ENCODE results near the gene TRIM59.
A peak's percentile ranks its signal among the peaks of the same experiment; 100 is the strongest.

Gene TRIM59

DNA sequence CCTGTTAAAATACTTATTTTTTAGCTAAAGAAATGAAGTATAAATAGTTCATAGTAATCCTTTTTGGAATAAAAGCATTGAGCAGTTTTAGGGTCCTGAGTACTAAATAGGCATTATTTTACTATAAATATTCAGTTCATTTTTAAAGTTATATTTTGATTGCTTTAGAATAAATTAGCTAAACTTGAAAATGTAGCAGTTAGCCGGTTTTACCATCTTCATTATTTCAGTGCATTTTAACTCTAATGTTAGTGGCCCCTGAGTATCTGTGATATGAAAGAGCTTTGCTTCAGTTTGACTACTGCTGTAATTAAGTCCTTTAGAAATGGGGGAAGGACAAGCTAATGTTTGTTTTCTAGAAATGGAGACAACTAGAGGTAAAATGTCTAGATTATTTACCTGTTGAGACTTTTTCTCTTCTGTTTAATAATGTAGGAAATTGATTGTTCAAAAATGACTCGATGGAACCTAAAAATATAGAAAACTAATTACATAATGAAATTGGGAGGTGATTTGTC is 46.5 kb downstream of the TRIM59 start:
- no peak overlapping the region for H3K27ac ChIP-seq (ENCODE audit: low read depth, low read length)
- H3K9me3 ChIP-seq (ENCODE audit: control insufficient read depth, insufficient read depth, low read depth, low read length): no peaks in the 10 kb centered on the region
- H3K36me3 ChIP-seq (ENCODE audit: control insufficient read depth, insufficient read depth, low read length): peaks cover 56% of the 10 kb centered on the region
- no peak overlapping the region for H3K9ac ChIP-seq (ENCODE audit: low read length)
- H3K4me3 ChIP-seq (ENCODE audit: low read depth, low read length): peak overlapping the region; percentile 91
- H3K27me3 ChIP-seq (ENCODE audit: control insufficient read depth, insufficient read depth, low read length): no peaks in the 10 kb centered on the region
- peaks cover 8% of the 10 kb centered on the region; the same call in 1 of the 2 replicates for H3K4me1 ChIP-seq (ENCODE audit: control insufficient read depth, insufficient read depth, low read length)

DNA sequence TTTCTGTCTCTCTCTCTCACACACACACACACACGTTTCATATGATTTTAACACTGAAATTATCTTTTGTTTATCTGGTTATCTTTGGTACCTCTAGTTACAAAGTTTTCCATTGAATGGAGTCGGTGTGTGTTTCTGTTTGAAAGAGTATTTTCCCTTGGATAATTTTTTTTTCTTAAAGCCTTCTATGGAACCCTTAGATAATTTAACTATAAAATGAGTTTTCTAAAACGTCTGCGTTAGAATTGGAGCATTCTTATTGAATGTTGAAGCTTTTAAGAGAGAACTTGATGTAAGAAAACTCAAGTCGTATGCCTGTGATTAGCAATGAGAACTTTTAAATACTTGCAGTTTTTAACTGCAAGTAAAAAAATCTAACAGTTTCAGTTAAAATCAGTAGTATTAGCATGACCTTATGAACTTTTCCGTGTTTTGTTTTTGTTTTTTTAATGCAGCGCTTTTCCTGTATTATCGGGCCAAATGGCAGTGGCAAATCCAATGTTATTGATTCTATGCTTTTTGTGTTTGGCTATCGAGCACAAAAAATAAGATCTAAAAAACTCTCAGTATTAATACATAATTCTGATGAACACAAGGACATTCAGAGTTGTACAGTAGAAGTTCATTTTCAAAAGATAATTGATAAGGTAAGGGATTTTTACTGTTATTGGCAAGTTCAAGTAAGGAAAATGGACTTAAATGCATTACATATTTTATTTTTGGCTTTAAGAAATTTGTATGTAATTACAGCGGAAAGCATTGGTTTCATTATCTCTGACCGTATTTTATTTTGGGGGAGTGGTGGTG is 47.2 kb downstream of the TRIM59 start:
- Histone ChIP-seq H3K27me3 (ENCODE audit: control insufficient read depth, insufficient read depth, low read length) (no peaks in the 10 kb centered on the region), H3K4me1 (ENCODE audit: control insufficient read depth, insufficient read depth, low read length) (peaks cover 8% of the 10 kb centered on the region; the same call in 1 of the 2 replicates), H3K36me3 (ENCODE audit: control insufficient read depth, insufficient read depth, low read length) (peaks cover 50% of the 10 kb centered on the region), H3K27ac (ENCODE audit: low read depth, low read length) (no peak overlapping the region), H3K9me3 (ENCODE audit: control insufficient read depth, insufficient read depth, low read depth, low read length) (no peaks in the 10 kb centered on the region), H3K4me3 (ENCODE audit: low read depth, low read length) (peak overlapping the region; percentile 91), H3K9ac (ENCODE audit: low read length) (peak overlapping the region; percentile 13)

DNA sequence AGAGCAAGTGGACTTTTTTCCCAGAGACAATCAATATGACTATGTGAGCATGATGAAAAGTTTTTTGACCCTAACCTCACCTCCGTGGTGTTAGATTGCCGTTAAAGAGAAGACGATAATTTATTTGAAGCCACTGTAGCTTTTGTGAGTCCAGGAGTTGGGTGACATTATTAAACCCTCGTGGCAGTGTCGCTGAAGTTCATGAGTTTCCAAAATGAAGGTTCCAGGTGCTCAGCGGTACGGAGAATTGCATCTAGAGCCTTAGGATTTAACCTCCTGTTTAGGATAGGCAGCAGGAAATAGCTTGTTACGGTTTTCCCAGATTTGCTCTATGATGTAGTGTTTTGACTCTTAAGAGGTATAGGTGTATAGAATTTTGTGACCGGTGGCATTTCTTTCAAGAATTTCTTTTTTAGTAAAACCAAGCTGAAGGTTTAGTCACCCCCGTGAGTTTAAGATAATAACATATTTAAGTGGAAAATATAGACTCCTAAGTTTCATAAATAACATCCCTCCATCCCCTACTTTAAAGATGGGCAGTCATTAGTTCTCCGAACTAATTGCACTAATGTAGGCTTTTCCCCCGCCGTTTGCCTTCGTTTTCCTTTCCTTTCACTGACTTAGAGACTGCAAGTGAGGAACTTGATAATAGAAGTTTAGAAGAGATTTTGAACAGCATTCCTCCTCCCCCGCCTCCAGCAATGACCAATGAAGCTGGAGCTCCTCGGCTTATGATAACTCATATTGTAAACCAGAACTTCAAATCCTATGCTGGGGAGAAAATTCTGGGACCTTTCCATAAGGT is 48.1 kb downstream of the TRIM59 start:
- H3K27ac ChIP-seq (ENCODE audit: low read depth, low read length): no peak overlapping the region
- peak overlapping the region; percentile 98 for H3K9ac ChIP-seq (ENCODE audit: low read length)
- peaks cover 41% of the 10 kb centered on the region for H3K36me3 ChIP-seq (ENCODE audit: control insufficient read depth, insufficient read depth, low read length)
- H3K9me3 ChIP-seq (ENCODE audit: control insufficient read depth, insufficient read depth, low read depth, low read length): no peaks in the 10 kb centered on the region
- H3K4me1 ChIP-seq (ENCODE audit: control insufficient read depth, insufficient read depth, low read length): peaks cover 8% of the 10 kb centered on the region; the same call in 1 of the 2 replicates
- peak overlapping the region; percentile 91 for H3K4me3 ChIP-seq (ENCODE audit: low read depth, low read length)
- no peaks in the 10 kb centered on the region for H3K27me3 ChIP-seq (ENCODE audit: control insufficient read depth, insufficient read depth, low read length)

DNA sequence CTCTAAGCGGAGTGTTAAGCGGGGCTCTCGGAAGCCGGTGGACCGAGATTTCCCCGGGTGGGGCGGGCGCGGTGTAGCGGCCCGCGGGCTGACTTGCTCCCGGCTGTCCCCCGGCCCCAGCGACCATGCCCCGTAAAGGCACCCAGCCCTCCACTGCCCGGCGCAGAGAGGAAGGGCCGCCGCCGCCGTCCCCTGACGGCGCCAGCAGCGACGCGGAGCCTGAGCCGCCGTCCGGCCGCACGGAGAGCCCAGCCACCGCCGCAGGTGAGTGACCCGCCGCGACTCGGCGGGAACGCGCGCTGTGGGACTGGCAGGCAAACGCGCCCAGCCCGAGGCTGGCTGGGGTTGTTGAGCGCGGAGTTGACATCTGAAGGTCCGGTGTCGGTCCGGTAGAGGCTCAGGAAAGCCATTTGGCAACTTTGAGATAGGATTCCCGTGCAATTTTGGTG is 48.9 kb downstream of the TRIM59 start:
- Histone ChIP-seq H3K4me3 (ENCODE audit: low read depth, low read length) (peak overlapping the region; percentile 91), H3K27me3 (ENCODE audit: control insufficient read depth, insufficient read depth, low read length) (no peaks in the 10 kb centered on the region), H3K36me3 (ENCODE audit: control insufficient read depth, insufficient read depth, low read length) (peaks cover 33% of the 10 kb centered on the region), H3K9ac (ENCODE audit: low read length) (peak overlapping the region; percentile 98), H3K4me1 (ENCODE audit: control insufficient read depth, insufficient read depth, low read length) (peaks cover 8% of the 10 kb centered on the region; the same call in 1 of the 2 replicates), H3K27ac (ENCODE audit: low read depth, low read length) (peak overlapping the region; percentile 44; the same call in 1 of the 2 replicates), H3K9me3 (ENCODE audit: control insufficient read depth, insufficient read depth, low read depth, low read length) (no peaks in the 10 kb centered on the region)

DNA sequence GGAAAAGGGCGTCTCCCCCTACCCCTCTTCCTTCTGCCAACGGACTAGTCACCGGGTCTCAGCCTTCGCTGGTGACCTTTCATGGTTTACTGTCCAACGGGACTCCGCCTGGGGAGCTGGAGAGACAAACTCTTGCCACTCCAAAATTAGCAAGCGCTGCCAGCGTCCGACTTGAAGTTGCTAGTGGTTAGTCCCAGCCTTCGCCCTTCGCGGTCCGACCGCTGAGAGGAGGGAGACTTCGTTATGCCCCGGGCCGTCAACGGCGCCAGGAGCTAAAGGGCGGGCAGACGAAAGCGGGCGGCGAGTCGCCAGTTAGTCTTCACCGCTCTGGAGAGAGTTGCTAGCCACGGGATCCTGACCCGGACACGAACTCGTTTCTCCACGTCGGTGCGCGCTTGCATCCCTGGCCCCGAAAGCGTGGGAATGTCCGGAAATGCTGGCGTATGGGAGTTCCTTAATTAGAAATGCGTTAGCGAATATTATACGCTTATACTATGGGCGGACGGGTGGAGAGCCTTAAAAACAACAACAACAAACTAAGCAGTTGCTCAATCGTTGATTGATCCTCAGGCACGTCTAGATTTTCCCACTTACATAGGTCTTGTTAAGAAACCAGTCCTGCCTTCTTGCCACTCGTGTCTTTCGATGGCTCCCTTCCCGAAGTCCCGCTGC is 49.4 kb downstream of the TRIM59 start:
- H3K4me1 ChIP-seq (ENCODE audit: control insufficient read depth, insufficient read depth, low read length): peaks cover 8% of the 10 kb centered on the region; the same call in 1 of the 2 replicates
- H3K27me3 ChIP-seq (ENCODE audit: control insufficient read depth, insufficient read depth, low read length): no peaks in the 10 kb centered on the region
- no peaks in the 10 kb centered on the region for H3K9me3 ChIP-seq (ENCODE audit: control insufficient read depth, insufficient read depth, low read depth, low read length)
- peak overlapping the region; percentile 67 for H3K27ac ChIP-seq (ENCODE audit: low read depth, low read length)
- H3K4me3 ChIP-seq (ENCODE audit: low read depth, low read length): peak overlapping the region; percentile 91
- peak overlapping the region; percentile 98 for H3K9ac ChIP-seq (ENCODE audit: low read length)
- H3K36me3 ChIP-seq (ENCODE audit: control insufficient read depth, insufficient read depth, low read length): peaks cover 28% of the 10 kb centered on the region

DNA sequence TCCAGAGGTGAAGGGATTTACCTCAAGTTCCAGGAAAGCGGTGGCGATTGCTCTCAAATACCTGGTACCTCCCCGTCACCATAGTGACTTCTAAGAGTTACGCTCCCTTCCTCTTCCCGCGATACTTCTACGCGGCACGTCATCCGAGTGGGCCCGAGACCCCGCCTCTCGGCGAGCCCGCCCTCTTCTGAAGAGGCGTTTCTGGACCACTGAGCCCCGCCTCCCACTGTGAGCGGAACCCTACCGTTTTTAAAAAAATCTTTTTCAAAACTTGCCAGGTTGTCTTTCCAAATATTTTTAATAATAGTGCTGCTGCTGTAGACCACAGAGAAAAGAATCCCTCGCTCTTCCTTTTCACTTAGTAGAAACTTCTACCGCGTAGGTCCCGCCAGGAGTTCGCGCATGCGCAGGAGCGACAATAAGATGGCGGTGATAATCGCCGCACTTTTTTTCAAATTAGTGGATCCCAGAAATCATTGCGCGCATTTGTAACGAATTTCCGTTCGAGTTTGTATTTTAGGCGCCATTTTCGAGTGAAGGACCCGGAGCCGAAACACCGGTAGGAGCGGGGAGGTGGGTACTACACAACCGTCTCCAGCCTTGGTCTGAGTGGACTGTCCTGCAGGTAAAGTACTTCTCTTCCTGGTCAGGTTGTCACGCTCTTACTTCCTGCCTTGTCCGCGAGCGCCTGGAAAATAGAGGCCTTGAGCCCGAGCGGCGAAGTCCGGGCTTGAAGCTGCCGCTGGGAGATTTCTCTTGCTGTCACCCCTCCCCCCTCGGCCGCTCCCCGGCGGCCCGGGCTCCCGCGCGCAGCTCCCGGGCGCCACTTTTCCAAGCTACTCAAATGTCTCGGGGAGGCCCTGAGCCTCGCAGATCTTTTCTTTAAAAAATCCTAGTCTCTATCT is 50.2 kb downstream of the TRIM59 start, which contains the start of the genes IFT80 and SMC4:
Gene IFT80 (minus strand): TSS at position 101 of the 905 bp plus-strand sequence. CDS start 14,625 bp downstream, outside the sequence.
Gene SMC4 (plus strand): TSS at position 526 of the 905 bp plus-strand sequence. CDS start 1,177 bp downstream, outside the sequence.
- H3K4me3 ChIP-seq (ENCODE audit: low read depth, low read length): peak within 1 kb of the TSS; percentile 91
- H3K9ac ChIP-seq (ENCODE audit: low read length): peak within 1 kb of the TSS; percentile 98
- H3K27ac ChIP-seq (ENCODE audit: low read depth, low read length): peak within 1 kb of the TSS; percentile 67
- peaks cover 20% of the 10 kb centered on the region for H3K36me3 ChIP-seq (ENCODE audit: control insufficient read depth, insufficient read depth, low read length)
- H3K9me3 ChIP-seq (ENCODE audit: control insufficient read depth, insufficient read depth, low read depth, low read length): no peaks in the 10 kb centered on the region
- H3K4me1 ChIP-seq (ENCODE audit: control insufficient read depth, insufficient read depth, low read length): peaks cover 8% of the 10 kb centered on the region; the same call in 1 of the 2 replicates
- H3K27me3 ChIP-seq (ENCODE audit: control insufficient read depth, insufficient read depth, low read length): no peaks in the 10 kb centered on the region

DNA sequence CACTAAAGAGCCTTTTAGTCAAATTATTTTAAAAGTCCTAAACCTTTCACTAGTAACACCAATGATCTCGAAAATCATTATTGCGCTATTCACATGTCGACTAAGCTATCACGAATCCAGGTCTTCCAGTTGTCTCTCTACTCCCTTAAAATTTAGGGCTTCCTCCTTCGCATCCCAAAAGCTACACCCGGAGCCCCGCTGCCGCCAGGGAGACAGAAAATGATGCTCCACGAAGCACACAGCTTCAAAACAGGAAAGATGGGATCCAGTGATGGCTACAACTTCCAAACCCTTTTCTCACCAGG is 50.8 kb downstream of the TRIM59 start:
- peaks cover 16% of the 10 kb centered on the region; the same call in 1 of the 2 replicates for H3K36me3 ChIP-seq (ENCODE audit: control insufficient read depth, insufficient read depth, low read length)
- H3K4me3 ChIP-seq (ENCODE audit: low read depth, low read length): peak overlapping the region; percentile 91
- H3K9me3 ChIP-seq (ENCODE audit: control insufficient read depth, insufficient read depth, low read depth, low read length): no peaks in the 10 kb centered on the region
- H3K27ac ChIP-seq (ENCODE audit: low read depth, low read length): peak overlapping the region; percentile 67
- no peaks in the 10 kb centered on the region for H3K27me3 ChIP-seq (ENCODE audit: control insufficient read depth, insufficient read depth, low read length)
- peaks cover 8% of the 10 kb centered on the region; the same call in 1 of the 2 replicates for H3K4me1 ChIP-seq (ENCODE audit: control insufficient read depth, insufficient read depth, low read length)
- peak overlapping the region; percentile 98 for H3K9ac ChIP-seq (ENCODE audit: low read length)

DNA sequence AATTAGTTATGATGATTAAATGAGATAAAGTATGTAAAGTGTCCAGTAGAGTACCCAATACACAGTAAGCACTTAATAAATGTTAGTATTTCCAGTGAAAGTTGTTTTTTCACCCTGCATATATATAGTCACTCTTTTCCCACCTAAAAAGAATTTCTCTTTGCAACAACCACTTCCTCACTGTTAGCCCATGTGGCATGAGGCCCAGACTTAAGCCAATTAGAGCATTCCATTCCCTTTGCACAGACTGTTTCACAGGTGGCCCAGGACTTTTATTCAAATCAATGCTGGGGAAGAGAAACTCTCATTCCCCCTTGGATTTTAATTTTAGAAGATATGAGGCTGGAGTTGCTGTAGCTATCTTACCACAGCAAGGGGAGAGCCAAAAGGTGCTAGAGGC is 54.3 kb downstream of the TRIM59 start:
- Histone ChIP-seq H3K36me3 (ENCODE audit: control insufficient read depth, insufficient read depth, low read length) (peaks cover 4% of the 10 kb centered on the region; the same call in 1 of the 2 replicates), H3K9ac (ENCODE audit: low read length) (no peak overlapping the region), H3K4me3 (ENCODE audit: low read depth, low read length) (no peak overlapping the region), H3K9me3 (ENCODE audit: control insufficient read depth, insufficient read depth, low read depth, low read length) (no peaks in the 10 kb centered on the region), H3K27ac (ENCODE audit: low read depth, low read length) (no peak overlapping the region), H3K27me3 (ENCODE audit: control insufficient read depth, insufficient read depth, low read length) (no peaks in the 10 kb centered on the region), H3K4me1 (ENCODE audit: control insufficient read depth, insufficient read depth, low read length) (no peaks in the 10 kb centered on the region)

DNA sequence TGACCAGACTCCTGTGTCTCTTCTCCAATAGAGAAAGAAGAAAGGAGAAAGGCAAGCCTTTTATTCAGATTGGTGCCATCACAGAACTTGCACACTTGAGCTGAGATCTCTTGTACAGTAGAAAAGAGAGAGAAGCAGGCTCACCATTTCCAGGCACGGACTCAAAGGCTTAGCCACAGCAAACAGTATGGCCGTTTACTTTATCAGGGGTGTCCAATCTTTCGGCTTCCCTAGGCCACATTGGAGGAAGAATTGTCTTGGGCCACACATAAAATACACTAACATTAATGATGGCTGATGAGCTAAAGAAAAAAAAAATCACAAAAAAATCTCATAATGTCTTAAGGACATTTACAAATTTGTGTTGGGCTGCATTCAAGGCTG is 55.6 kb downstream of the TRIM59 start:
- Histone ChIP-seq H3K9me3 (ENCODE audit: control insufficient read depth, insufficient read depth, low read depth, low read length) (no peaks in the 10 kb centered on the region), H3K36me3 (ENCODE audit: control insufficient read depth, insufficient read depth, low read length) (no peaks in the 10 kb centered on the region), H3K4me3 (ENCODE audit: low read depth, low read length) (no peak overlapping the region), H3K9ac (ENCODE audit: low read length) (no peak overlapping the region), H3K27ac (ENCODE audit: low read depth, low read length) (no peak overlapping the region), H3K4me1 (ENCODE audit: control insufficient read depth, insufficient read depth, low read length) (no peaks in the 10 kb centered on the region), H3K27me3 (ENCODE audit: control insufficient read depth, insufficient read depth, low read length) (no peaks in the 10 kb centered on the region)

All from HUES6 (cell line).